ENCODE measurements around the gene STK17B. TPM values are rescaled to one million over a fixed set of nuclear protein-coding genes. Genes with fewer than 3 reads are reported as not detected.
A peak's percentile ranks its signal among the peaks of the same experiment; 100 is the strongest.

STK17B gene
- 10 to 100 TPM in 1 of 10 donors, 1 to 10 TPM in 9; 2.6 to 20.4 (median 4.4) TPM for total RNA-seq
- 1 to 10 TPM; 2.0 TPM for polyA plus RNA-seq
- long read RNA-seq, donor 1, result 0 reads
- long read RNA-seq, donor 2, full-length matches to known transcripts, result 1 of 4 reads
- long read RNA-seq, donor 2, partial matches to known transcripts, result 0 of 4 reads
- long read RNA-seq, donor 2, other reads (novel, unspliced or antisense), result 3 of 4 reads
- long read RNA-seq, donor 3, partial matches to known transcripts, result 0 of 3 reads
- long read RNA-seq, donor 3, other reads (novel, unspliced or antisense), result 3 of 3 reads

DNA sequence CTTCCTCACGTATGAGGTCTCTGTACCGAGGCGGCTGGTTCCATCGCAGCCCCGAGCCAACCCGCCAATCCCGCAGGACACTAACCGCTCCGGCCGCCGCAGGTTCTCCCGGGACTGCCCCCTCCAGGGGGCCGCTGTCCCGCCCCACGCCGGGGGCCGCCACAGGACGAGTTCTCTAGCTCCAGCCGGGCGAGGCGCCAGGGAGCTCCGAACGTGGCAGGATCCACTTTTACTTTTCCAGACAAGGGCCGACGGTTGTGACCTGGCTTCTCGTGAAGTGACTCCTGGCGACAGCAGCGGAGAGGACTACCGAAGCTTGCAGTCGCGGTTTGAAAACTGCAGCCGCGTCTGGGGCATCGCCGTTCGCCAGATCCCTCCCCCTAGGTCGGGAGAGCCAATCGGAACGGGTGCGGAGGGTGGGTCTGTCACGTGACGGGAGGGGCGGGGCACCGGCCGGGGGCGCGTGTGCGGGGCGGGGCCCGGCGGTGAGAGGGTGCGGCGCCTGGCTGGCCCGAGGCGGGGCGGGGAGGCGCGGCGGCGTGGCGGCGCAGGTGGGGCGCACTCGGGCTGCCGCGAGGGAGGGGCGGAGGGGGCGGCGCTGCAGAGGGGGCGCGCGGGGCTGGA, at the start of gene STK17B:
STK17B (minus strand) TSS at position 331 of the 624 bp plus-strand sequence. CDS start 8,195 bp downstream, outside the sequence.
- TF ChIP-seq CTCF (IDR thresholded peaks at IDR 0.05), result peak in 4 of 9 donors; percentile 8 to 31 (median 12)
- Histone ChIP-seq H3K27me3 (no peaks in the 10 kb centered on the region), H3K36me3 (no peaks in the 10 kb centered on the region), H3K4me1 (peaks cover 0 to 43% (median 20%) of the 10 kb centered on the region in 9 donors), H3K9me3 (no peaks in the 10 kb centered on the region), H3K4me3 (peak within 1 kb of the TSS; percentile 75 to 97 (median 85)), H3K27ac (peak within 1 kb of the TSS; percentile 67 to 94 (median 80))
- peak; percentile 95 to 96 for DNase-seq
- ATAC-seq, result peak; percentile 96 to 99 (median 97)
- intact Hi-C loops (cut with DNase I), result loop anchor here in 4 of 10 donors (2.0 to 10.0 kb wide), 3 partner anchors 69 to 103 kb away; no protein-coding TSS in a partner anchor
- WGBS, 2 donors, result 1% methylated on average over 57 to 66 of the region's 72 CpGs

DNA sequence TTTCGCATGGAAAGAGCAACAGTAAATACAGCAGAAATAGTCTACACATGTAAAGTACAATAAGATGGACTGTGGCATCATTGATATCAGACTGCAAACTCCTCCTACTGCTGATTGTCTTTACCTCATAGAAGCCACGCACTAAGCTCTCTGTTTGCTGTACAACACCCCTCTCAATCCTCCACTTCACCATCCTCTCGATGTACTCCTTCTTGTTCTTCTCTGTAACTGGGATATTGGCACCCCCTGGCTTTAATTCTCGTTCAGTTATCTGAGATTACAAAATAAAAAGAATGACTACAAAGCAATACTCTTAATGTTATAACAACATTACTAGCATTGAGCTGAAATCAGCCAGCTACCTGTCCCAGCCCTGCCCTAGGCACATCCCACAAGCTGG, 49.3 kb upstream of the STK17B start:
- WGBS, 2 donors, result 86 to 91% methylated on average over 4 of the region's 4 CpGs
- H3K36me3 ChIP-seq, result peaks cover 0 to 95% (median 21%) of the 10 kb centered on the region in 9 donors
- ATAC-seq, result no peak

GRCh38 chr2:196219671-196220070, 48.3 kb upstream of the STK17B start:
- TF ChIP-seq CTCF (IDR thresholded peaks at IDR 0.05), result no peak
- H3K36me3 ChIP-seq, result peaks cover 0 to 97% (median 22%) of the 10 kb centered on the region in 9 donors
- no peaks in the 10 kb centered on the region for H3K4me1 ChIP-seq
- intact Hi-C loops (cut with DNase I), result no loop called here
- no peak overlapping the region for H3K4me3 ChIP-seq
- DNase-seq (no peak), ATAC-seq (peak in 1 of 8 donors; percentile 35)
- H3K9me3 ChIP-seq, result peaks cover 0 to 2% (median 0%) of the 10 kb centered on the region in 11 donors
- no peaks in the 10 kb centered on the region for H3K27me3 ChIP-seq
- no peak overlapping the region for H3K27ac ChIP-seq
- WGBS, 2 donors, result 62 to 68% methylated on average over 3 of the region's 3 CpGs

More for the DNA sequence above, 49.3 kb upstream of the STK17B start:
- no peak for DNase-seq
- no peak overlapping the region for H3K4me3 ChIP-seq
- no peak for TF ChIP-seq CTCF (IDR thresholded peaks at IDR 0.05)
- peaks cover 0 to 3% (median 0%) of the 10 kb centered on the region in 9 donors for H3K4me1 ChIP-seq
- intact Hi-C loops (cut with DNase I), result no loop called here
- H3K9me3 ChIP-seq, result peaks cover 0 to 2% (median 0%) of the 10 kb centered on the region in 11 donors
- H3K27ac ChIP-seq, result no peak overlapping the region
- H3K27me3 ChIP-seq, result no peaks in the 10 kb centered on the region

- no peaks in the 10 kb centered on the region for H3K27me3 ChIP-seq
- peaks cover 0 to 97% (median 22%) of the 10 kb centered on the region in 9 donors for H3K36me3 ChIP-seq
- no peak overlapping the region for H3K4me3 ChIP-seq
- 92 to 95% methylated on average over 1 of the region's 1 CpG for WGBS, 2 donors
- intact Hi-C loops (cut with DNase I), result no loop called here
- no peak for DNase-seq
- H3K4me1 ChIP-seq, result peaks cover 0 to 7% (median 0%) of the 10 kb centered on the region in 9 donors
- H3K27ac ChIP-seq, result no peak overlapping the region
- no peak for TF ChIP-seq CTCF (IDR thresholded peaks at IDR 0.05)
- no peak for ATAC-seq
- no peaks in the 10 kb centered on the region for H3K9me3 ChIP-seq
Observed at GRCh38 chr2:196218106-196218505, 46.7 kb upstream of the STK17B start.
